ENCODE data around the gene LRRC26.
"Not testable (repeated sequence)": the region's sequence is repeated elsewhere in the genome, so short reads cannot be mapped to it uniquely, and the experiment has no call there.

LRRC26 gene

DNA sequence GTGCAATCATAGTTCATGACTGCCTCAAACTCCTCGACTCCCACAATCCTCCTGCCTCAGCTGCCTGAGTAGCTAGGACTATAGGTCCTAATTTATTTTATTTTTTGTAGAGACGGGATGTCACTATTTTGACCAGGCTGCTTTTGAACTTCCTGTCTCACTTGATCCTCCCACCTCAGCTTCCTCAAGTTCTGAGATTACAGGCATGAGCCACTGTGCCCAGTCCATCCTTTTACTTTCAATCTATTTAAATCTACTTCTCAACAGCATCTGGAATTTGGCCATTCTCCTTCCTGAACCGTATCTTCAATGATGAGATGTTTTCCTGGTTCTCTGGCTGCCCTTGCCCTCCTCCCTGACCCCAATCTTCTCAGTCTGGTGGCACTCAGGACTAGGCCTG lies 43.1 kb downstream of the LRRC26 start:
- no peak for TF ChIP-seq EZH2phosphoT487 (IDR thresholded peaks at IDR 0.05; ENCODE audit: borderline replicate concordance, low read length)
- TF ChIP-seq, protein P1, sequence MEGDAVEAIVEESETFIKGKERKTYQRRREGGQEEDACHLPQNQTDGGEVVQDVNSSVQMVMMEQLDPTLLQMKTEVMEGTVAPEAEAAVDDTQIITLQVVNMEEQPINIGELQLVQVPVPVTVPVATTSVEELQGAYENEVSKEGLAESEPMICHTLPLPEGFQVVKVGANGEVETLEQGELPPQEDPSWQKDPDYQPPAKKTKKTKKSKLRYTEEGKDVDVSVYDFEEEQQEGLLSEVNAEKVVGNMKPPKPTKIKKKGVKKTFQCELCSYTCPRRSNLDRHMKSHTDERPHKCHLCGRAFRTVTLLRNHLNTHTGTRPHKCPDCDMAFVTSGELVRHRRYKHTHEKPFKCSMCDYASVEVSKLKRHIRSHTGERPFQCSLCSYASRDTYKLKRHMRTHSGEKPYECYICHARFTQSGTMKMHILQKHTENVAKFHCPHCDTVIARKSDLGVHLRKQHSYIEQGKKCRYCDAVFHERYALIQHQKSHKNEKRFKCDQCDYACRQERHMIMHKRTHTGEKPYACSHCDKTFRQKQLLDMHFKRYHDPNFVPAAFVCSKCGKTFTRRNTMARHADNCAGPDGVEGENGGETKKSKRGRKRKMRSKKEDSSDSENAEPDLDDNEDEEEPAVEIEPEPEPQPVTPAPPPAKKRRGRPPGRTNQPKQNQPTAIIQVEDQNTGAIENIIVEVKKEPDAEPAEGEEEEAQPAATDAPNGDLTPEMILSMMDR (IDR thresholded peaks at IDR 0.05; ENCODE audit: low read depth, low read length, poor library complexity, severe bottlenecking): no peak
- H3K9me2 ChIP-seq (replicated peaks; ENCODE audit: control insufficient read depth, low read length): no peaks in the 10 kb centered on the region
- peak overlapping the region; percentile 88 for H3K27ac ChIP-seq (ENCODE audit: low read depth, low read length)
- no peaks in the 10 kb centered on the region; the same call in 1 of the 2 replicates for H4K20me1 ChIP-seq (ENCODE audit: control insufficient read depth, insufficient read depth, low read depth, low read length)
- H3K4me2 ChIP-seq (ENCODE audit: low read length): peak overlapping the region; percentile 93
- peaks cover 47% of the 10 kb centered on the region for H3F3A ChIP-seq (ENCODE audit: control insufficient read depth, insufficient read depth)
- peaks cover 58% of the 10 kb centered on the region for H3K4me1 ChIP-seq (ENCODE audit: control insufficient read depth, low read length)
- no peaks in the 10 kb centered on the region for H3K27me3 ChIP-seq (ENCODE audit: control insufficient read depth, low read length)
- peak overlapping the region; percentile 90 for H3K4me3 ChIP-seq (ENCODE audit: low read length)
- no peaks in the 10 kb centered on the region for H3K9me3 ChIP-seq (ENCODE audit: control insufficient read depth, insufficient read depth, low read length)
- peaks cover 70% of the 10 kb centered on the region for H3K79me2 ChIP-seq (ENCODE audit: control insufficient read depth, low read length)
- H3K36me3 ChIP-seq (ENCODE audit: control insufficient read depth, low read length): peaks cover 33% of the 10 kb centered on the region

DNA sequence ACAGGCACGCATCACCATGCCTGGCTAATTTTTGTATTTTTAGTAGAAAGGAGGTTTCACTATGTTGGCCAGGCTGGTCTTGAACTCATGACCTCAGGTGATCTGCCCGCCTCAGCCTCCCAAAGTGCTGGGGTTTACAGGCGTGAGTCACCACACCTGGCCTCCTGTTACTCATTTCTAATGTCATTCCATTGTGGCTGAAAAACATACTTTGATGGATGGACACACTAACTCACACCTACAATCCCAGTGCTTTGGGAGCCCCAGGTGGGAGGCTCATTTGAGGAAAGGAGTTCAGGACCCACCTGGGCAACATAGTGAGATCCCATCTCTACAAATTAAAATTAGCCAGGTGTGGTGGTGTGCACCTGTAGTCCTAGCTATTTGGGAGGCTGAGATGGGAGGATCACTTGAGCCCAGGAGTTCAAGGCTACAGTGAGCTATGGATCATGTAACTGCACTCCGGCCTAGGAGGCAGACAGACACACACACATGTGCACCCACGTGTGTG lies 45.8 kb downstream of the LRRC26 start:
- Histone ChIP-seq H3K4me2 (ENCODE audit: low read length) (peak overlapping the region; percentile 74), H3K79me2 (ENCODE audit: control insufficient read depth, low read length) (peaks cover 50% of the 10 kb centered on the region), H3F3A (ENCODE audit: control insufficient read depth, insufficient read depth) (peaks cover 59% of the 10 kb centered on the region), H3K4me3 (ENCODE audit: low read length) (peak overlapping the region; percentile 56), H3K4me1 (ENCODE audit: control insufficient read depth, low read length) (peaks cover 66% of the 10 kb centered on the region), H3K27ac (ENCODE audit: low read depth, low read length) (peak overlapping the region; percentile 95), H3K36me3 (ENCODE audit: control insufficient read depth, low read length) (peaks cover 31% of the 10 kb centered on the region)
- H3K9me2 ChIP-seq (replicated peaks; ENCODE audit: control insufficient read depth, low read length); H3K27me3 ChIP-seq (ENCODE audit: control insufficient read depth, low read length); H4K20me1 ChIP-seq (ENCODE audit: control insufficient read depth, insufficient read depth, low read depth, low read length); H3K9me3 ChIP-seq (ENCODE audit: control insufficient read depth, insufficient read depth, low read length): not testable (repeated sequence)

DNA sequence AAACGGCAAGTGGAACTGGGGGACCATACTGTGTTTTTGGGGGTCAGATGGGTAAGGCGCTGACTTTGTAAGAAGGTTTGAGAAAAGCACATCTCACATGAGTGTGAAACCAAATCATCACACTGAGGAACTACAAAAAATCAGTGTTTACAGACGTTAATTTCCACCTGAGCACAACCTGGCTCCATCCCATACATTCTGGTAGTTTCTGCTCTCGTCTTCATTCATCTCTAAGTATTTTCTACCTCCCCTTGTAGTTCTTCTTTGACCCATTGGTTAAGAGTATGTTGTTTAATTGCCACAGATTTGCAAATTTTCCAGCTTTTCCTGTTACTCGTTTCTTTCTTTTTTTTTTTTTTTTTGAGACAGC lies 46.4 kb downstream of the LRRC26 start:
- no peaks in the 10 kb centered on the region for H3K9me2 ChIP-seq (replicated peaks; ENCODE audit: control insufficient read depth, low read length)
- peak overlapping the region; percentile 95 for H3K27ac ChIP-seq (ENCODE audit: low read depth, low read length)
- TF ChIP-seq, protein P1 (IDR thresholded peaks at IDR 0.05; ENCODE audit: low read depth, low read length, poor library complexity, severe bottlenecking): no peak
- no peak for TF ChIP-seq EZH2phosphoT487 (IDR thresholded peaks at IDR 0.05; ENCODE audit: borderline replicate concordance, low read length)

DNA sequence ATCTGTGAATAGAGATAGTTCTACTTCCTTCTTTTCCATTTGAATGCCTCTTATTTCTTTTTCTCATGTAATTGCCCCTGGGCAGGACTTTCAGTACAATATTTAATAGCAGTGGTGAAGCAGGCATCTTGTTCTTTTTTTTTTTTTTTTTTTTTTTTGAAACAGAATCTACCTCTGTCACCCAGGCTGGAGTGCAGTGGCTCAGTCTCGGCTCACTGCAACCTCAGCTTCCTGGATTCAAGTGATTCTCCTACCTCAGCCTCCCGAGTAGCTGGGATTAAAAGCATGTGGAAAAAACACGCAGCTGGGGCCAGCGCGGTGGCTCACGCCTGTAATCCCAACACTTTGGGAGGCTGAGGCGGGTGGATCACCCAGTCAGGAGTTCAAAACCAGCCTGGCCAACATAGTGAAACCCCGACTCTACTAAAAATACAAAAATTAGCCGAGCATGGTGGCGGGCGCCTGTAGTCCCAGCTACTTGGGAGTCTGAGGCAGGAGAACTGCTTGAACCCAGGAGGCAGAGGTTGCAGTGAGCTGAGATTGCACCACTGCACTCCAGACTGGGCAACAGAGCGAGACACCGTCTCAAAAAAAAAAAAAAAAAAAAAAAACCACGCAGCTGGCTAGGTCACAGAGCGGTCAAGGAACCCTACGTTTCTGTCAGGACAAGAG lies 46.9 kb downstream of the LRRC26 start:
- H3K9me3 ChIP-seq (ENCODE audit: control insufficient read depth, insufficient read depth, low read length); H3K27me3 ChIP-seq (ENCODE audit: control insufficient read depth, low read length); H4K20me1 ChIP-seq (ENCODE audit: control insufficient read depth, insufficient read depth, low read depth, low read length); H3K9me2 ChIP-seq (replicated peaks; ENCODE audit: control insufficient read depth, low read length): not testable (repeated sequence)
- Histone ChIP-seq H3K4me2 (ENCODE audit: low read length) (peak overlapping the region; percentile 74), H3F3A (ENCODE audit: control insufficient read depth, insufficient read depth) (peaks cover 52% of the 10 kb centered on the region), H3K27ac (ENCODE audit: low read depth, low read length) (peak overlapping the region; percentile 95), H3K4me3 (ENCODE audit: low read length) (peak overlapping the region; percentile 56), H3K36me3 (ENCODE audit: control insufficient read depth, low read length) (peaks cover 20% of the 10 kb centered on the region), H3K4me1 (ENCODE audit: control insufficient read depth, low read length) (peaks cover 74% of the 10 kb centered on the region), H3K79me2 (ENCODE audit: control insufficient read depth, low read length) (peaks cover 40% of the 10 kb centered on the region)

More for the DNA sequence above, 46.4 kb downstream of the LRRC26 start:
- H3K4me2 ChIP-seq (ENCODE audit: low read length): peak overlapping the region; percentile 74
- H3K79me2 ChIP-seq (ENCODE audit: control insufficient read depth, low read length): peaks cover 45% of the 10 kb centered on the region
- H3K9me3 ChIP-seq (ENCODE audit: control insufficient read depth, insufficient read depth, low read length): no peaks in the 10 kb centered on the region
- H3K36me3 ChIP-seq (ENCODE audit: control insufficient read depth, low read length): peaks cover 25% of the 10 kb centered on the region
- H3K4me1 ChIP-seq (ENCODE audit: control insufficient read depth, low read length): peaks cover 70% of the 10 kb centered on the region
- H3F3A ChIP-seq (ENCODE audit: control insufficient read depth, insufficient read depth): peaks cover 55% of the 10 kb centered on the region
- H3K4me3 ChIP-seq (ENCODE audit: low read length): peak overlapping the region; percentile 56
- H4K20me1 ChIP-seq (ENCODE audit: control insufficient read depth, insufficient read depth, low read depth, low read length): no peaks in the 10 kb centered on the region; the same call in 1 of the 2 replicates
- no peaks in the 10 kb centered on the region for H3K27me3 ChIP-seq (ENCODE audit: control insufficient read depth, low read length)

DNA sequence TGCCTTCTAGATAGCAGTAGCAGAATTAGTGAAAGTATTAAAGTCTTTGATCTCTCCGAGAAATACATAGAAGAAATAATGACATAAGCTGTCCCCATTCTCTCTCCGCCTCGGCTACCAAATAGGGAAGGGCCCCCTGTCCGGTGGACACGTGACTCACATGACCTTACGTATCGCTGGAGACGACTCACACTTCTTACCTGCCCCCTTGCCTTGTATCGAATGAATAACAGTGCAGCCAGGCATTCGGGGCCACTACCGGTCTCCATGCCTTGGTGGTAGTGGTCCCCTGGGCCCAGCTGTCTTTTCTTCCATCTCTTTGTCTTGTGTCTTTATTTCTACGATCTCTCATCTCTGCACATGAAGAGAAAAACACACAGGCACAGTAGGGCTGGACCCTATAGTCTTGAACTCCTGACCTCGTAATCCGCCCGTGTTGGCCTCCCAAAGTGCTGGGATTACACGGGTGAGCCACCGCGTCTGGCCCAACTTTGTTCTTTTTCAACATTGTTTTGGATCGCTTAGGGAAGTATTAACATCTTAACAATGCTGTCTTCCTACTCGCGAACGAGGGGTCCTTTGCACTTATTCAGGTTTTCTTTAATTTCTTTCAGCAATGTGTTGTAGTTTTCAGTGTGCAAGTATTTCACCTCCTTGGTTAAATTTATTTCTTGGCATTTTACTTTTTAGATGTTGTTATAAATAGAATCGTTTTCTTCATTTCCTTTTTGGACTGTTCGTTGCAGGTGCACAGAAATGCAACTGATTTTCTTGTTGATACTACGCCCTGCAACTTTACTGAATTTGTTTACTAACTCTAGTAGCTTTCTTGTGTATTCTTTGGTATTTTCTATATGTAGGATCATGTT lies 47.7 kb downstream of the LRRC26 start:
- not testable (repeated sequence) for H4K20me1 ChIP-seq (ENCODE audit: control insufficient read depth, insufficient read depth, low read depth, low read length); H3K9me3 ChIP-seq (ENCODE audit: control insufficient read depth, insufficient read depth, low read length); H3K9me2 ChIP-seq (replicated peaks; ENCODE audit: control insufficient read depth, low read length); H3K27me3 ChIP-seq (ENCODE audit: control insufficient read depth, low read length)
- H3F3A ChIP-seq (ENCODE audit: control insufficient read depth, insufficient read depth): peaks cover 46% of the 10 kb centered on the region
- H3K4me1 ChIP-seq (ENCODE audit: control insufficient read depth, low read length): peaks cover 77% of the 10 kb centered on the region
- peak overlapping the region; percentile 74 for H3K4me2 ChIP-seq (ENCODE audit: low read length)
- peaks cover 32% of the 10 kb centered on the region for H3K79me2 ChIP-seq (ENCODE audit: control insufficient read depth, low read length)
- peaks cover 15% of the 10 kb centered on the region for H3K36me3 ChIP-seq (ENCODE audit: control insufficient read depth, low read length)
- H3K4me3 ChIP-seq (ENCODE audit: low read length): peak overlapping the region; percentile 56
- peak overlapping the region; percentile 95 for H3K27ac ChIP-seq (ENCODE audit: low read depth, low read length)

Measured in DOHH2 (cell line).